NCI-H82 treated with DMSO at 0.1 percent for 48 hours (cell line): ENCODE data around the gene SEPTIN10.
"Not testable (repeated sequence)": the region's sequence is repeated elsewhere in the genome, so short reads cannot be mapped to it uniquely, and the experiment has no call there.

Experiments
- DNase-seq: peaks from one replicate; lab custom pipeline; 2025; ENCODE audit not compliant: unreplicated experiment; lab: John Stamatoyannopoulos, UW

SEPTIN10 gene

GRCh38 chr2:109549016-109549590, 64.7 kb downstream of the SEPTIN10 start:
- no peak for DNase-seq

DNA sequence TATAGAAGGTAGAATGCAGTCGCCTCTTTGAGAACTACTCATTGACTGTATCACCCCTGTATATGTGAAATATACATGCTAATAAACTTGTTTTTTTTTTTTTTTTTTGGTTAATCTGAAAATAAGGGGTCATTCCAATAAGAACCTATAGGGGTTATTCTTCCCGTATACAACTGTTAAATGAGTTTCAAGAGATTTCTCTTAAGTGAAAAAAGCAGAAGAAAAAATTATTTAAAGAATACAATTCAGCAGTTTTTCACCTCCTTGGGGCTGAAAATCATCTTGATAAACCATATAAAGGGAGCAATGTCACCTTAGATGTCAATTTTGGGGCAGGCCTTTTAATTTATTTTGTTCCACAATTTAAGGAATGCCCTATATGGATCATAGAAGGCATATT, 66.5 kb downstream of the SEPTIN10 start:
- DNase-seq, result no peak

GRCh38 chr2:109545828-109546713, 67.7 kb downstream of the SEPTIN10 start:
- peak; percentile 10 for DNase-seq

- no peak for DNase-seq
Measured at GRCh38 chr2:109542384-109542783, 71.4 kb downstream of the SEPTIN10 start.

DNA sequence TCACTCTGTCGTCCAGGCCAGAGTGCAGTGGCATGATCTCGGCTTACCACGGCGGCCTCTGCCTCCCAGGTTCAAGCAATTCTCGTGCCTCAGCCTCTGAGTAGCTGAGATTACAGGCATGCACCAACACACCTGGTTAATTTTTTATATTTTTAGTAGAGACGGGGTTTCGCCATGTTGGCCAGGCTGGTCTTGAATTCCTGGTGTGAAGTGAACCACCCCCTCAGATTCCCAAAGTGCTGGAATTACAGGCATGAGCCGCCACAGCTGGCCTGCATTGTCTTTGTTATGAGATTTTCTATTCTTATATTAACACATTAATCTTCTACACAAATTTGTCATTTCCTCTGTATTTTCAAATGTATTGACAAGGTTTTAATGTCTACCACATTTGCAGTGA, 75.2 kb downstream of the SEPTIN10 start:
- no peak for DNase-seq

- DNase-seq, result no peak
Measured at GRCh38 chr2:109537565-109538222, 76.1 kb downstream of the SEPTIN10 start.

DNA sequence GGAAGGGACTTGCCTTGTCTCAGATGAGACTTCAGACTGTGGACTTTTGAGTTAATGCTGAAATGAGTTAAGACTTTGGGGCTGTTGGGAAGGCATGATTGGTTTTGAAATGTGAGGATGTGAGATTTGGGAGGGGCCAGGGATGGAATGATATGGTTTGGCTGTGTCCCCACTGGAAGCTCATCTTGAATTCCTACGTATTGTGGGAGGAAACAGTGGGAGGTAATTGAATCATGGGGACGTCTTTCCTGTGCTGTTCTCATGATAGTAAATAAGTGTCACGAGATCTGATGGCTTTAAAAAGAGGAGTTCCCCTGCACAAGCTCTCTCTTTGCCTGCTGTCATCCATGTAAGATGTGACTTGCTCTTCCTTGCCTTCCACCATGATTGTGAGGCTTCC, 77.2 kb downstream of the SEPTIN10 start:
- DNase-seq, result not testable (repeated sequence)

- DNase-seq, result no peak
Measured at GRCh38 chr2:109535217-109535946, 78.4 kb downstream of the SEPTIN10 start.

DNA sequence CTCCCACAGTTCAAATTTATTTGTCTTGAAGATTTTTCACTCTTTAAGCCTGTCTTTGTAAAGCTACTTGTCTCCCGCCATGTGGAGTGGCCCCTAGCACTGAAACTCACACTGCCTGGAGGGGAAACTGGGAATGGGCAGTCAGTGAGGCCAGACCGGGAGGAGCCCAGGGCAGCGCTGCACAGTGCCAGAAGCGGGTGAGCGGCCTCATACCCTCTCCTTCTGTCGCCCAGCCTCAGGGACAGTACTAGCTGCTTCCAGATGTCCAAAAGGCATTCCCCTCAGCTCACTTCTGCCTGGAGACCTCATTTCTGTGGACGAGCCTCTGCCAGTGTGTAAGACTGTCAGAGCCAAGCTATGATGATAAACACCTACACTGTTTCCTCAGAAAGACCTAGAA, 79.9 kb downstream of the SEPTIN10 start:
- no peak for DNase-seq

- DNase-seq, result no peak
Measured at GRCh38 chr2:109532728-109533076, 81.1 kb downstream of the SEPTIN10 start.

GRCh38 chr2:109531896-109532727, 81.7 kb downstream of the SEPTIN10 start:
- no peak for DNase-seq

- DNase-seq, result no peak
Measured at GRCh38 chr2:109531221-109531620, 82.5 kb downstream of the SEPTIN10 start.

DNA sequence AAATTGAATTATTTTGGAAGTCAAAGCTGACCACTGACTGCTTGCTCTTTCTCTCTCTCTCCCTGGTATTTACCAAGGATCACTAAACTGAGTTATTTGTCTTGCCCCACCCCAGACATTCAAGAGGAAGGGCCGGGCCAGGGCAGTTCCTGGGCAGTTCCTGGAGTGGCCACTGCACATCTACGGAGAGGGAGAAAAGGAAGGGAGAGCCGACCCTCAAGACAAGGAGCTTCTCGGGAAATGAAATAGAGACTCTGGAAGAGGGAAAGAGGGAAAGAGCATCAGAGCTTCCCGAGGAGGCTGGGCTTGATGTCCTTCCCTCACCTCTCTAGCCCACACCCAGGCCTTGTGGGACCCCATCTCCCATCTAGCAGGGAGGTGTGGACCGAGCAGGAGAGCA, 83.1 kb downstream of the SEPTIN10 start:
- no peak for DNase-seq

- no peak for DNase-seq
Measured at GRCh38 chr2:109529532-109530449, 84.0 kb downstream of the SEPTIN10 start.

GRCh38 chr2:109528811-109529501, 84.8 kb downstream of the SEPTIN10 start:
- no peak for DNase-seq

- DNase-seq, result no peak
Measured at GRCh38 chr2:109527846-109528705, 85.7 kb downstream of the SEPTIN10 start.

- no peak for DNase-seq
Measured at GRCh38 chr2:109527079-109527478, 86.7 kb downstream of the SEPTIN10 start.

- no peak for DNase-seq
Measured at GRCh38 chr2:109526442-109526970, 87.3 kb downstream of the SEPTIN10 start.
